Spleen (tissue), 11 donors: ENCODE results near the gene VIL1. TPM values are rescaled to one million over a fixed set of nuclear protein-coding genes. Genes with fewer than 3 reads are reported as not detected.
A peak's percentile ranks its signal among the peaks of the same experiment; 100 is the strongest.

Experiments used
- DNase-seq: peaks from one replicate; pipeline ENCODE4 v3.0.0-alpha.2; 2020
- H3K27ac ChIP-seq, 8 donors: fragments of 200-600 bp; sonication (generic) in 7 of 8; 1 replicate in 4 of 8; 2 replicates in 4 of 8; pipeline versions ENCODE4 v1.5.0 to v1.8.0; 2016 to 2021; ENCODE audit warnings: inconsistent platforms in 4 of 8, mild to moderate bottlenecking in 4 of 8, moderate library complexity in 1 of 8
- H3K27me3 ChIP-seq, 7 donors: fragments of 200-600 bp; sonication (generic) in 6 of 7; replicated peaks in 1 of 7; 1 replicate in 4 of 7; 2 replicates in 3 of 7; pipeline versions ENCODE4 v1.5.0 to v1.8.0; 2016 to 2021; ENCODE audit warnings: inconsistent platforms in 3 of 7, mild to moderate bottlenecking in 1 of 7
- H3K36me3 ChIP-seq, 6 donors: fragments of 200-600 bp; sonication (generic) in 5 of 6; 1 replicate in 4 of 6; 2 replicates in 2 of 6; pipeline versions ENCODE4 v1.5.0 to v1.8.0; 2016 to 2021; ENCODE audit warnings: inconsistent platforms in 2 of 6
- H3K4me1 ChIP-seq, 6 donors: fragments of 200-600 bp; sonication (generic) in 5 of 6; 1 replicate in 3 of 6; 2 replicates in 3 of 6; pipeline versions ENCODE4 v1.5.0 to v1.8.0; 2016 to 2021; ENCODE audit warnings: inconsistent platforms in 3 of 6
- H3K4me3 ChIP-seq, 8 donors: fragments of 200-600 bp; sonication (generic) in 7 of 8; 1 replicate in 4 of 8; 2 replicates in 4 of 8; pipeline versions ENCODE4 v1.5.0 to v1.8.0; 2016 to 2021; ENCODE audit warnings: inconsistent platforms in 4 of 8, mild to moderate bottlenecking in 4 of 8, moderate library complexity in 2 of 8
- H3K9me3 ChIP-seq, 8 donors: fragments of 200-600 bp; sonication (generic) in 7 of 8; 1 replicate in 4 of 8; 2 replicates in 4 of 8; pipeline versions ENCODE4 v1.5.0 to v1.8.0; 2016 to 2021; ENCODE audit warnings: inconsistent platforms in 4 of 8
- CTCF ChIP-seq, 11 experiments: fragments of 200-600 bp in 7 of 11; fragments of 450-650 bp in 4 of 11; sonication (generic) in 4 of 11; IDR thresholded peaks in 8 of 11; conservative IDR thresholded peaks in 3 of 11; 1 replicate in 7 of 11; 2 replicates in 4 of 11; pipeline versions ENCODE4 v1.4.0 to v1.8.0; 2016 to 2021; ENCODE audit warnings: antibody characterized with exemption in 11 of 11, inconsistent platforms in 4 of 11, mild to moderate bottlenecking in 1 of 11
- POLR2A ChIP-seq, 3 donors: fragments of 450-650 bp; IDR thresholded peaks; one replicate each; pipeline ENCODE4 v1.5.1; 2017; ENCODE audit warnings: antibody characterized with exemption in 3 of 3, mild to moderate bottlenecking in 1 of 3
- POLR2AphosphoS5 ChIP-seq, 3 donors: sonication (generic); formaldehyde crosslinking; IDR thresholded peaks; one replicate each; pipeline ENCODE4 v1.5.1; 2017; ENCODE audit warnings: antibody characterized with exemption in 3 of 3
- WGBS, 5 donors: extraction: QIAGEN DNeasy Blood & Tissue Kit in 3 of 5; methylation state at CpG; one replicate each; pipeline versions ENCODE4 v1.1.5 to v1.1.7; 2013 to 2018; 5-methylcytosine and 5-hydroxymethylcytosine counted together
- intact Hi-C: fragments of 100-400 bp; cut with DNase I; formaldehyde crosslinking; loops from one replicate; pipeline ENCODE4 v1.15.0; 2023; ENCODE audit warnings: low total_unique reads
- polyA plus RNA-seq, 3 donors: library from polyadenylated mRNA; stranded (reverse); fragments of 200-250 nt; gene quantifications; one replicate each; pipeline ENCODE4 v1.2.1, GENCODE V29; 2013
- total RNA-seq, 7 donors: library from RNA; depleted of rRNA in 3 of 7; stranded (reverse); fragments of >200 nt in 3 of 7; fragmentation: NEBNext Ultra II Directional in 4 of 7; extraction: Animal tissue kit (Norgen Biotek cat#: 25700) in 4 of 7; gene quantifications; one replicate each; pipeline versions ENCODE4 v1.1.0 to v1.2.1, GENCODE V29; 2016 to 2021
- donor health status: healthy with polysubstance abuse.
- donor health status: DM: no; HTN: no; CAD: no; lungs with moderate emphysema.
- donor health status: DM: no; HTN: no; CAD: no.
- donor health status: Bipolar disorder and iron deficiency.
- donor health status: healthy.
- donor health status: DM: no; HTN: no; CAD: no.
- donor health status: DM: yes; HTN: yes; CAD: no.

The VIL1 gene
- total and polyA plus RNA-seq, 10 donors = 0.04 to 0.72 (median 0.18) TPM; not detected in 4

DNA sequence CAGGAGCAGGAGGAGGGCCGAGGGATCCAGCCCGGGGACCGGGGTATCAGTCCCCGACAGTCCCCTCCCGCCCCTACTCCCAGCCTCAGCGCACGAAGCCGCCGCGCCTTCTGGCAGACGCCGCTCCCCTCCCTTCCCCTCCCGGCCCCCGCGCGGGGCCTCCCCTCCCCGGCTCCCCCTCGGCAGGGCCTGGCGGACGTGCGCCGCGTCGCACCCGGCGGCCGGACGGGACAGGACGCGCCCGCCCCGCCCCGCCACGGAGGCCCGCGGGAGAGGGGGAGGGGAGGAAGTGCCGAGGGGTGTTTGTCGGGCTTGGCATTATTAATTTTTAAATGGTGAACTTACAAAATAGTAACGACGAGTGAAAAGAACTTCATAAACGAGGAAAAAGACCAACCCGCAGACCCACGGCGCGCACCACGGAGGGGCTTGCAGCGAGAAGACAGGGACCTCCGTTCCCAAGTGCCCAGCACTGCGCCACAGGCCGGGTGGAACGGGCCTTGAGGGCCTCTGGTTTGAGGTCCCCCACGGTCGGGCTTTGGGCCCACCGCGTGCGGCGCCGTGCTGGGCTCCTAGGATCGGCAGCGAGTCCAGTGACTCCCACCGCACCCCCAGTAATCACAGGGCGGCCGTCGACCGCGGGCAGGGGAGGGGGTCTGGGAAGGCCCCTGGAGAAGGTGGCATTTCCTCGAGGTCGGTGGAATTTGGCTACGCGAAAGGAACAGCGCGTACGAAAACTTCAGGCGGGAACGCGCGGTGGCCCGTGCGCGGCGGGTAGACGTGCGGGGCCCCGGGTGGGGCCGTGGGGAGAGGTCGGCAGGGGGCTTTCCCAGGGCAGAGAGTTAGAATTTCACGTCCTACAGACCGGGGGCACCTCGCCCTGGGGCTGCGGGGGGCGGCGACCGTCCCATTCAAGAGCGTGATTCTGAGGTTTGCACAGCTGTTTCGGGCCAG is 20.2 kb upstream of the VIL1 start:
- peak overlapping the region; percentile 74 to 99 (median 96) for H3K4me3 ChIP-seq
- 0 to 1% (median 1%) methylated on average over 30 to 95 of the region's 95 CpGs for WGBS, 5 donors
- no peaks in the 10 kb centered on the region for H3K27me3 ChIP-seq
- H3K36me3 ChIP-seq = peaks cover 0 to 47% (median 25%) of the 10 kb centered on the region in 6 donors
- H3K9me3 ChIP-seq = no peaks in the 10 kb centered on the region
- no peak for TF ChIP-seq POLR2A (IDR thresholded peaks at IDR 0.05)
- peak; percentile 1 to 76 (median 2) for TF ChIP-seq POLR2AphosphoS5 (IDR thresholded peaks at IDR 0.05)
- peak in 4 of 11 experiments; percentile 17 to 56 (median 36) for TF ChIP-seq CTCF (IDR thresholded peaks at IDR 0.05 in 8 of 11, conservative IDR thresholded peaks at IDR 0.05 in 3 of 11)
- H3K4me1 ChIP-seq = peaks cover 20 to 92% (median 83%) of the 10 kb centered on the region in 6 donors
- intact Hi-C loops = loop anchor here (10.0 kb wide), 1 partner anchor 104 kb away; the partner anchor contains the start of gene TMBIM1
- DNase-seq = peak; percentile 96
- peak overlapping the region; percentile 90 to 100 (median 99) for H3K27ac ChIP-seq

- peak; percentile 99 for DNase-seq
- intact Hi-C loops = loop anchor here (10.0 kb wide), 2 partner anchors 105 to 165 kb away; partner anchors contain the start of genes CNOT9, TMBIM1 and USP37
- H3K9me3 ChIP-seq = no peaks in the 10 kb centered on the region
- H3K27ac ChIP-seq = peak within 1 kb of the TSS; percentile 90 to 100 (median 99)
- TF ChIP-seq POLR2A (IDR thresholded peaks at IDR 0.05) = no peak
- peak; percentile 92 to 94 (median 93) for TF ChIP-seq POLR2AphosphoS5 (IDR thresholded peaks at IDR 0.05)
- peak in 2 of 11 experiments; percentile 50 to 52 for TF ChIP-seq CTCF (IDR thresholded peaks at IDR 0.05 in 8 of 11, conservative IDR thresholded peaks at IDR 0.05 in 3 of 11)
- 0 to 1% (median 0%) methylated on average over 34 to 76 of the region's 78 CpGs for WGBS, 5 donors
- peak within 1 kb of the TSS; percentile 74 to 99 (median 96) for H3K4me3 ChIP-seq
- H3K36me3 ChIP-seq = peaks cover 0 to 47% (median 33%) of the 10 kb centered on the region in 6 donors
- H3K4me1 ChIP-seq = peaks cover 20 to 92% (median 83%) of the 10 kb centered on the region in 6 donors
- H3K27me3 ChIP-seq = no peaks in the 10 kb centered on the region
These were observed 19.3 kb upstream of the VIL1 start, which contains the start of gene CTDSP1 for GRCh38 chr2:218399391-218400166. TSS of gene CTDSP1 (plus strand) at chr2:218399868. CDS start at chr2:218400091, 223 bp downstream.

DNA sequence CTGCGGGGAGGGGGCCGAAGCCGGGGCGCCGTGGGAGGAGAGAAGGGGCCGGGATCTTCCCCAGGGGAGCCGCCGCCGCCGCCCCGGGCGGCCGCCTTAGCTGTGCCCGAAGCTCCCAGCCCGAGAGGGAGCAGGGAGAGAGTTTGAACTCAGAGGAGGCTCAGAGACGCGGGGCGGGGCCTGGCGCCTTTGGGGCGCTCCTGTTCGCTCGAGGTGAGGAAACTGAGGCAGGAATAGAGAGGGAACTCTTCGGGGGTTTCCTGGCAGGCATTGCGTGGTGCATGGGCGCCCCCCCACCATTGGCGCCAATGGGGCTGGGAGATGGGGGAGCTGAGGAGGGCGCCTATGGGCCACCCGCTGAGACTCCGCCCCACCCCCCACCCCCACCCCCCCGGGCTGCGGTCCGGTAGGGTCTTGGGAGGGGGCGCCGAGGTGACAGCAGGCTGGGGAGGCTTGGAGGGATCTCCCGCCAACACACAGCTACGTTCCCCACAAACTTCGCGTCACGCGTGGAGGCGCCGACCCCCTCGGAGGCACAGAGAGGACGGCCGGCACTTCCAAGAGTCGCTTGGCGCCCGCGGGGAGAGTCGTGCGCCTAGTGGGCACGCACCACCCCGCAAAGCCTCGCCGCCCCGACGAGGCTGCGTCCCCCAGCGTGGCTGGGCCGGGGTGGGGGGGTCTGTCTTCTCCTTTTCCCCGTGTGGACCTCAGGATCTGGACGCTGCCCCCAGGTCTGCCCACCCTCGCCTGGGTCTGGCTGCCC is 18.6 kb upstream of the VIL1 start:
- Histone ChIP-seq H3K36me3 (peaks cover 0 to 47% (median 38%) of the 10 kb centered on the region in 6 donors), H3K27me3 (no peaks in the 10 kb centered on the region), H3K4me3 (peak overlapping the region; percentile 74 to 99 (median 96)), H3K4me1 (peaks cover 28 to 92% (median 83%) of the 10 kb centered on the region in 6 donors), H3K9me3 (no peaks in the 10 kb centered on the region), H3K27ac (peak overlapping the region; percentile 90 to 100 (median 99))
- DNase-seq = peak; percentile 91
- WGBS, 5 donors = 0 to 1% (median 1%) methylated on average over 22 to 63 of the region's 63 CpGs
- intact Hi-C loops = loop anchor here (10.0 kb wide), 1 partner anchor 164 kb away; the partner anchor contains the start of genes CNOT9 and USP37
- TF ChIP-seq POLR2A (IDR thresholded peaks at IDR 0.05) (peak in 1 of 3 donors; percentile 23), POLR2AphosphoS5 (IDR thresholded peaks at IDR 0.05) (peak in 2 of 3 donors; percentile 21 to 65), CTCF (IDR thresholded peaks at IDR 0.05 in 8 of 11, conservative IDR thresholded peaks at IDR 0.05 in 3 of 11) (no peak)
